ENCODE measurements around the gene CTNNA2.

DNA sequence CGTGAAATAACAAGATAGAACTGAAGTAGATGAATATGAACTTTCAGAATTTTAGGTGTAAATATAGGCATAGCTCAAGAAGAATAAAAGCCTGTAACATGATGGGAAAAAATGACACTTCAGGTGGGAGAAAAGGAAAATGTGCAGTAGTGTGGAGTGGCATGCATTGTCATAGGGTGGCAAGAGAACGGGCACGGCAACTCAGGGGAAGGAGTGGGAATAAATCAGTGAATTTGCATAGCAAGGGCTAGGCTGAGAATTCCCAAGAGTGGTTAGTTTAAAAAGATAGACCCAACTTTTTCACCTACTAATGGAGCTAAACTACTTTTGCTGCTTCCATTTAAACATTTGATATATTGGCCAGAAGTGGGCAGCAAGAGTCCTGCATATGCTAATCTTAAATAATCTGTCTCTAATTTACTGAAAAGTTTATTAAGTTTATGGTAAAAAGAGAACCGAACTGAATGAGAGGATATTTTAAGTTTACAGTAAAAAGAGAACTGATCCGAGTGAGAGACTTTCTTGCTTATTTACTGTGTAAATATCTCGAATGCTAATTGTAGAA, 228.1 kb downstream of the CTNNA2 start:
- TF ChIP-seq, protein P1, sequence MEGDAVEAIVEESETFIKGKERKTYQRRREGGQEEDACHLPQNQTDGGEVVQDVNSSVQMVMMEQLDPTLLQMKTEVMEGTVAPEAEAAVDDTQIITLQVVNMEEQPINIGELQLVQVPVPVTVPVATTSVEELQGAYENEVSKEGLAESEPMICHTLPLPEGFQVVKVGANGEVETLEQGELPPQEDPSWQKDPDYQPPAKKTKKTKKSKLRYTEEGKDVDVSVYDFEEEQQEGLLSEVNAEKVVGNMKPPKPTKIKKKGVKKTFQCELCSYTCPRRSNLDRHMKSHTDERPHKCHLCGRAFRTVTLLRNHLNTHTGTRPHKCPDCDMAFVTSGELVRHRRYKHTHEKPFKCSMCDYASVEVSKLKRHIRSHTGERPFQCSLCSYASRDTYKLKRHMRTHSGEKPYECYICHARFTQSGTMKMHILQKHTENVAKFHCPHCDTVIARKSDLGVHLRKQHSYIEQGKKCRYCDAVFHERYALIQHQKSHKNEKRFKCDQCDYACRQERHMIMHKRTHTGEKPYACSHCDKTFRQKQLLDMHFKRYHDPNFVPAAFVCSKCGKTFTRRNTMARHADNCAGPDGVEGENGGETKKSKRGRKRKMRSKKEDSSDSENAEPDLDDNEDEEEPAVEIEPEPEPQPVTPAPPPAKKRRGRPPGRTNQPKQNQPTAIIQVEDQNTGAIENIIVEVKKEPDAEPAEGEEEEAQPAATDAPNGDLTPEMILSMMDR (IDR thresholded peaks at IDR 0.05) = no peak
- TF ChIP-seq ZFX (IDR thresholded peaks at IDR 0.05; ENCODE audit: borderline replicate concordance) = no peak

All from 22Rv1 (cell line).